Right cardiac atrium (tissue), 5 donors: ENCODE data around the gene INHBE. TPM values are rescaled to one million over a fixed set of nuclear protein-coding genes. Genes with fewer than 3 reads are reported as not detected.
"Not testable (repeated sequence)": the region's sequence is repeated elsewhere in the genome, so short reads cannot be mapped to it uniquely, and the experiment has no call there.

Experiments
- ATAC-seq, 2 donors: fragments of 200-7000 bp; cut with Tn5 transposase; one replicate each; pipeline versions ENCODE4 v1.8.0 to v1.9.1; 2020; ENCODE audit warnings: moderate library complexity in 2 of 2, mild to moderate bottlenecking in 1 of 2
- DNase-seq, 3 donors: peaks; one replicate each; pipeline ENCODE4 v3.0.0-alpha.2; 2020
- H3K27ac ChIP-seq: one replicate; pipeline ENCODE4 v1.5.1; 2013; ENCODE audit warnings: mild to moderate bottlenecking, low read length, control low read depth, moderate library complexity
- H3K27me3 ChIP-seq: one replicate; pipeline ENCODE4 v1.6.1; 2013; ENCODE audit not compliant: control insufficient read depth, insufficient read depth
- H3K4me1 ChIP-seq: one replicate; pipeline ENCODE4 v1.6.1; 2013; ENCODE audit warnings: low read length; ENCODE audit not compliant: control insufficient read depth, insufficient read depth
- H3K4me3 ChIP-seq: one replicate; pipeline ENCODE4 v1.5.1; 2013; ENCODE audit warnings: low read length, control low read depth
- H3K9me3 ChIP-seq: one replicate; pipeline ENCODE4 v1.6.1; 2013; ENCODE audit warnings: low read length; ENCODE audit not compliant: control insufficient read depth
- WGBS: extraction: QIAGEN DNeasy Blood & Tissue Kit; methylation state at CpG from one replicate; pipeline ENCODE4 v1.1.7; 2013; 5-methylcytosine and 5-hydroxymethylcytosine counted together
- intact Hi-C, 4 donors: fragments of 100-400 bp; cut with DNase I; formaldehyde crosslinking; loops; one replicate each; pipeline versions ENCODE4 v1.11.0 to v1.14.0; 2022 to 2023
- polyA plus RNA-seq: library from polyadenylated mRNA; stranded (reverse); fragments of 200-250 nt; gene quantifications from one replicate; pipeline ENCODE4 v1.2.3, GENCODE V29; 2013
- total RNA-seq, 4 donors: library from RNA; stranded (reverse); fragmentation: NEBNext Ultra II Directional; extraction: Animal tissue kit (Norgen Biotek cat#: 25700); gene quantifications; one replicate each; pipeline ENCODE4 v1.2.1, GENCODE V29; 2021
- donor health status: healthy with polysubstance abuse.
- donor health status: DM: no; HTN: yes; CAD: no.
- donor health status: DM: no; HTN: no; CAD: no.
- donor health status: DM: no; HTN: yes; CAD: no; lungs with severe emphysema.
- donor health status: DM: yes; HTN: yes; CAD: no.

INHBE gene
- total and polyA plus RNA-seq, 5 donors, result not detected

DNA sequence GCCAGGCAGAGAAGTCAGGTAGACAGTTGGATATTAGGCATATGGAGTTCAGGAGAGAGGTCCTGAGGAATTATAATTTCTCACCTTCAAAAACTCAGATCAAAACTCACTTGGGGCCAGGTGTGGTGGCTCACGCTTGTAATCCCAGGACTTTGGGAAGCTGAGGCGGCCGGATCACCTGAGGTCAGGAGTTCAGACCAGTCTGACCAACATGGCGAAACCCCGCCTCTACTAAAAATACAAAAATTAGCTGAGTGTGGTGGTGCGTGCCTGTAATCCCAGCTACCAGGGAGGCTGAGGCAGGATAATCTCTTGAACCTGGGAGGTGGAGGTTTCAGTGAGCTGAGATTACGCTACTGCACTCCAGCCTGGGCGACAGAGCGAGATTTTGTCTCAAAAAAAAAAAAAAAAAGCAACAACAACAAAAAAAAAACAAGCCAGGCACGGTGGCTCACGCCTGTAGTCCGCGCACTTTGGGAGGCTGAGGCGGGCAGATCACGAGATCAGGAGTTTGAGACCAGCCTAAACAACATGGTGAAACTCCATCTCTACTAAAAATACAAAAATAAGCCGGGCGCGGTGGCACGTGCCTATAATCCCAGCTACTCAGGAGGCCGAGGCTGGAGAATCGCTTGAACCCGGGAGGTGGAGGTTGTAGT is 47.3 kb downstream of the INHBE start:
- ATAC-seq, result not testable (repeated sequence)
- 96% methylated on average over 22 of the region's 22 CpGs for WGBS

DNA sequence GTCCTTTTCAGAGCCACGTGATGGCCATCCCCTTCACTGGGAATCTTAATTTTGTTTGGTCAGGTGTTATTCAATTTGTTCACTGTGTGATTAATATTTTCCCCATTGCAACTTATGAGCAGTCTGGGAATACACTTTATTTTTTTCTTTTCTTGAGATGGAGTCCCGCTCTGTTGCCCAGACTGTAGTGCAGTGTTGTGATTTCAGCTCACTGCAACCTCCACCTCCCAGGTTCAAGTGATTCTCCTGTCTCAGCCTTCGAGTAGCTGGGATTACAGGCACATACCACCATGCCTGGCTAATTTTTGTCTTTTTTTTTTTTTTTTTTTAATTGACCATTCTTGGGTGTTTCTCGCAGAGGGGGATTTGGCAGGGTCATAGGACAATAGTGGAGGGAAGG is 51.4 kb downstream of the INHBE start:
- ATAC-seq, H3K27ac ChIP-seq, H3K9me3 ChIP-seq, H3K4me3 ChIP-seq, DNase-seq, H3K4me1 ChIP-seq, H3K27me3 ChIP-seq, intact Hi-C loops: not testable (repeated sequence)
- 95% methylated on average over 4 of the region's 4 CpGs for WGBS

More for the DNA sequence above, 47.3 kb downstream of the INHBE start:
- DNase-seq, H3K27me3 ChIP-seq, H3K9me3 ChIP-seq, H3K4me1 ChIP-seq, intact Hi-C loops, H3K4me3 ChIP-seq, H3K27ac ChIP-seq: not testable (repeated sequence)

Other genes starting within 250 kb of the INHBE start
- under 1 TPM in 3 of 4 donors, not detected in 1; 0.11 to 0.39 (median 0.29) TPM for gene NXPH4, start 238.5 kb upstream of the INHBE start, total RNA-seq
- 1.2 TPM for gene NXPH4, start 238.5 kb upstream of the INHBE start, polyA plus RNA-seq
- gene SHMT2, start 225.6 kb upstream of the INHBE start, total RNA-seq, result 10 to 100 TPM; 27.4 to 33.2 (median 29.9) TPM
- 17.9 TPM for gene SHMT2, start 225.6 kb upstream of the INHBE start, polyA plus RNA-seq
- 1 to 10 TPM in 3 of 4 donors, under 1 TPM in 1; 0.91 to 2.3 (median 1.6) TPM for gene STAC3, start 204.1 kb upstream of the INHBE start, total RNA-seq
- gene STAC3, start 204.1 kb upstream of the INHBE start, polyA plus RNA-seq, result 1.2 TPM
- gene R3HDM2, start 24.3 kb upstream of the INHBE start, total RNA-seq, result 10 to 100 TPM; 68.3 to 85.2 (median 76.5) TPM
- gene R3HDM2, start 24.3 kb upstream of the INHBE start, polyA plus RNA-seq, result 23.1 TPM
- gene INHBC, start 20.5 kb upstream of the INHBE start, total RNA-seq, result not detected
- gene INHBC, start 20.5 kb upstream of the INHBE start, polyA plus RNA-seq, result not detected
- gene GLI1, start 4.5 kb downstream of the INHBE start, total RNA-seq, result 1 to 10 TPM; 1.6 to 3.1 (median 2.5) TPM
- 0.59 TPM for gene GLI1, start 4.5 kb downstream of the INHBE start, polyA plus RNA-seq
- 10 to 100 TPM in 1 of 4 donors, 1 to 10 TPM in 3; 4.8 to 10.2 (median 7.5) TPM for gene ARHGAP9, start 24.6 kb downstream of the INHBE start, total RNA-seq
- gene ARHGAP9, start 24.6 kb downstream of the INHBE start, polyA plus RNA-seq, result 3.0 TPM
- 10 to 100 TPM; 68.6 to 89.8 (median 72.8) TPM for gene MARS1, start 32.8 kb downstream of the INHBE start, total RNA-seq
- 54.9 TPM for gene MARS1, start 32.8 kb downstream of the INHBE start, polyA plus RNA-seq
- gene DDIT3, start 65.2 kb downstream of the INHBE start, total RNA-seq, result 10 to 100 TPM; 21.8 to 34.7 (median 22.3) TPM
- gene DDIT3, start 65.2 kb downstream of the INHBE start, polyA plus RNA-seq, result 54.6 TPM
- gene MBD6, start 67.5 kb downstream of the INHBE start, total RNA-seq, result 10 to 100 TPM; 35.7 to 50.9 (median 41.6) TPM
- gene MBD6, start 67.5 kb downstream of the INHBE start, polyA plus RNA-seq, result 16.4 TPM
- gene DCTN2, start 91.9 kb downstream of the INHBE start, total RNA-seq, result 10 to 100 TPM; 88.6 to 92.4 (median 89.5) TPM
- 99.2 TPM for gene DCTN2, start 91.9 kb downstream of the INHBE start, polyA plus RNA-seq
- under 1 TPM; 0.09 to 0.31 (median 0.20) TPM for gene KIF5A, start 94.7 kb downstream of the INHBE start, total RNA-seq
- 0.20 TPM for gene KIF5A, start 94.7 kb downstream of the INHBE start, polyA plus RNA-seq
- gene PIP4K2C, start 135.9 kb downstream of the INHBE start, total RNA-seq, result 10 to 100 TPM; 14.9 to 17.1 (median 15.6) TPM
- 8.7 TPM for gene PIP4K2C, start 135.9 kb downstream of the INHBE start, polyA plus RNA-seq
- gene DTX3, start 149.5 kb downstream of the INHBE start, total RNA-seq, result 10 to 100 TPM; 29.3 to 44.6 (median 38.1) TPM
- gene DTX3, start 149.5 kb downstream of the INHBE start, polyA plus RNA-seq, result 28.9 TPM
- gene ARHGEF25, start 156.1 kb downstream of the INHBE start, total RNA-seq, result 10 to 100 TPM; 14.0 to 22.6 (median 18.1) TPM
- gene ARHGEF25, start 156.1 kb downstream of the INHBE start, polyA plus RNA-seq, result 21.3 TPM
- gene B4GALNT1, start 177.9 kb downstream of the INHBE start, total RNA-seq, result 1 to 10 TPM; 1.2 to 2.5 (median 2.2) TPM
- gene B4GALNT1, start 177.9 kb downstream of the INHBE start, polyA plus RNA-seq, result 3.3 TPM
- gene OS9, start 238.8 kb downstream of the INHBE start, total RNA-seq, result 100 to 1,000 TPM; 145 to 168 (median 154) TPM
- 127 TPM for gene OS9, start 238.8 kb downstream of the INHBE start, polyA plus RNA-seq